H1 (cell line): ENCODE measurements around the gene FLNA. TPM values are rescaled to one million over a fixed set of nuclear protein-coding genes. Genes with fewer than 3 reads are reported as not detected.

Source experiments
- CTCF ChIA-PET: fragments of 300-600 bp; sonication (Branson Sonifier 250); formaldehyde crosslinking; loops from one replicate; lab custom pipeline; 2021; ENCODE audit not compliant: partially characterized antibody; lab: Charles Lee
- POLR2A ChIA-PET: fragments of 300-600 bp; sonication (Branson Sonifier 250); formaldehyde crosslinking; loops from one replicate; lab custom pipeline; 2021; ENCODE audit warnings: inconsistent platforms; ENCODE audit not compliant: partially characterized antibody; lab: Charles Lee
- DNase-seq, 2 experiments: peaks; one replicate each; pipeline versions ENCODE4 v3.0.0 to v3.0.0-alpha.2; 2010 to 2022; ENCODE audit warnings: low spot score in 2 of 2, low read depth in 1 of 2, mixed read lengths in 1 of 2
- FAIRE-seq: peaks from 2 replicates; lab custom pipeline; 2011; peaks lifted over from hg19 to GRCh38; lab: Jason Lieb, UNC
- H2AFZ ChIP-seq: 2 replicates; pipeline ENCODE4 v1.8.1; 2012; ENCODE audit warnings: low read length, inconsistent platforms
- H2AK5ac ChIP-seq: 2 replicates; pipeline ENCODE4 v1.6.1; 2013; ENCODE audit warnings: low read depth, low read length
- H2BK120ac ChIP-seq: replicated peaks from 2 replicates; pipeline ENCODE3; 2013; ENCODE audit warnings: low read depth, low read length, inconsistent platforms
- H2BK12ac ChIP-seq: 2 replicates; pipeline ENCODE4 v1.6.1; 2013; ENCODE audit warnings: low read depth, low read length
- H2BK15ac ChIP-seq: 2 replicates; pipeline ENCODE4 v1.6.1; 2013; ENCODE audit warnings: low read length
- H2BK20ac ChIP-seq: 2 replicates; pipeline ENCODE4 v1.6.1; 2013; ENCODE audit warnings: low read length
- H2BK5ac ChIP-seq: 2 replicates; pipeline ENCODE4 v1.6.1; 2013; ENCODE audit warnings: low read depth, low read length
- H3K14ac ChIP-seq: 2 replicates; pipeline ENCODE4 v1.6.1; 2013; ENCODE audit warnings: inconsistent platforms; ENCODE audit not compliant: insufficient read length
- H3K18ac ChIP-seq: 2 replicates; pipeline ENCODE4 v1.6.1; 2013; ENCODE audit warnings: low read length; ENCODE audit errors: extremely low read depth
- H3K23ac ChIP-seq: 2 replicates; pipeline ENCODE4 v1.6.1; 2013; ENCODE audit warnings: inconsistent platforms; ENCODE audit not compliant: insufficient read length
- H3K23me2 ChIP-seq: 2 replicates; pipeline ENCODE4 v1.6.1; 2013; ENCODE audit warnings: low read depth, low read length
- H3K27ac ChIP-seq: 2 replicates; pipeline ENCODE4 v1.6.1; 2011; ENCODE audit warnings: low read depth, low read length, inconsistent platforms
- H3K27me3 ChIP-seq, 4 experiments: replicated peaks in 1 of 4; 1 replicate in 1 of 4; 2 replicates in 3 of 4; pipeline versions ENCODE4 v1.6.1 to v1.8.1; 2011 to 2013; ENCODE audit warnings: low read length in 3 of 4, mild to moderate bottlenecking in 3 of 4, inconsistent platforms in 2 of 4, mixed read lengths in 2 of 4, moderate library complexity in 1 of 4; ENCODE audit not compliant: control insufficient read depth in 3 of 4, insufficient read depth in 3 of 4; ENCODE audit errors: extremely low read depth in 1 of 4
- H3K36me3 ChIP-seq, 4 experiments: 2 replicates each; pipeline versions ENCODE4 v1.6.1 to v1.8.1; 2011 to 2013; ENCODE audit warnings: mild to moderate bottlenecking in 4 of 4, low read length in 3 of 4, moderate library complexity in 2 of 4, control low read depth in 1 of 4, inconsistent platforms in 1 of 4; ENCODE audit not compliant: insufficient read depth in 4 of 4, control insufficient read depth in 2 of 4
- H3K4ac ChIP-seq: replicated peaks from 2 replicates; pipeline ENCODE3; 2013; ENCODE audit warnings: low read length, low read depth, mixed read lengths, inconsistent platforms; ENCODE audit not compliant: insufficient read length
- H3K4me1 ChIP-seq, 4 experiments: replicated peaks in 1 of 4; 1 replicate in 1 of 4; 2 replicates in 3 of 4; pipeline versions ENCODE4 v1.6.1 to v1.8.1; 2011 to 2013; ENCODE audit warnings: low read length in 3 of 4, inconsistent platforms in 2 of 4, mixed read lengths in 1 of 4; ENCODE audit not compliant: insufficient read depth in 4 of 4, control insufficient read depth in 3 of 4
- H3K4me2 ChIP-seq, 2 experiments: 2 replicates each; pipeline versions ENCODE4 v1.6.1 to v1.8.1; 2011 to 2013; ENCODE audit warnings: low read depth in 2 of 2, low read length in 2 of 2, control low read depth in 1 of 2, inconsistent platforms in 1 of 2, mild to moderate bottlenecking in 1 of 2; ENCODE audit not compliant: insufficient read depth in 1 of 2
- H3K4me3 ChIP-seq, 4 experiments: fragments of 200-600, 300-600 bp in 1 of 4; sonication (generic), shearing (Covaris generic), sonication (Bioruptor Twin) in 1 of 4; 2 replicates each; pipeline versions ENCODE4 v1.5.1 to v1.8.1; 2011 to 2016; ENCODE audit warnings: low read length in 4 of 4, low read depth in 3 of 4, control low read depth in 2 of 4, inconsistent platforms in 2 of 4, mild to moderate bottlenecking in 2 of 4, mixed read lengths in 1 of 4, moderate library complexity in 1 of 4; ENCODE audit not compliant: insufficient read depth in 2 of 4; ENCODE audit errors: extremely low read depth in 1 of 4
- H3K56ac ChIP-seq: replicated peaks from 2 replicates; pipeline ENCODE3; 2013; ENCODE audit warnings: low read depth, mild to moderate bottlenecking, mixed read lengths, low read length, inconsistent platforms; ENCODE audit not compliant: insufficient read length
- H3K79me1 ChIP-seq: 2 replicates; pipeline ENCODE4 v1.6.1; 2013; ENCODE audit warnings: low read depth, low read length, control low read depth
- H3K79me2 ChIP-seq, 2 experiments: 2 replicates each; pipeline versions ENCODE4 v1.6.1 to v1.8.1; 2012 to 2013; ENCODE audit warnings: low read length in 2 of 2, mild to moderate bottlenecking in 2 of 2, inconsistent platforms in 1 of 2; ENCODE audit not compliant: insufficient read depth in 2 of 2, control insufficient read depth in 1 of 2
- H3K9ac ChIP-seq, 4 experiments: replicated peaks in 1 of 4; 1 replicate in 1 of 4; 2 replicates in 3 of 4; pipeline versions ENCODE4 v1.6.1 to v1.8.1; 2011 to 2013; ENCODE audit warnings: low read depth in 3 of 4, low read length in 3 of 4, control low read depth in 2 of 4, mild to moderate bottlenecking in 2 of 4, moderate library complexity in 2 of 4, inconsistent platforms in 1 of 4; ENCODE audit errors: extremely low read depth in 1 of 4
- H3K9me3 ChIP-seq, 2 experiments: 2 replicates each; pipeline versions ENCODE4 v1.6.1 to v1.8.1; 2012 to 2013; ENCODE audit warnings: mild to moderate bottlenecking in 2 of 2, moderate library complexity in 2 of 2, control low read depth in 1 of 2, inconsistent platforms in 1 of 2, low read depth in 1 of 2, low read length in 1 of 2, mixed read lengths in 1 of 2; ENCODE audit not compliant: insufficient read depth in 2 of 2
- H4K20me1 ChIP-seq, 2 experiments: replicated peaks in 1 of 2; 2 replicates each; pipeline versions ENCODE3 to v1.8.1; 2011 to 2013; ENCODE audit warnings: inconsistent platforms in 2 of 2, low read length in 2 of 2, mild to moderate bottlenecking in 1 of 2; ENCODE audit not compliant: insufficient read depth in 2 of 2, control insufficient read depth in 1 of 2
- H4K5ac ChIP-seq: 2 replicates; pipeline ENCODE4 v1.6.1; 2013; ENCODE audit warnings: low read length, low read depth, mixed read lengths, inconsistent platforms; ENCODE audit not compliant: insufficient read length
- H4K8ac ChIP-seq: 2 replicates; pipeline ENCODE4 v1.8.0; 2013; ENCODE audit warnings: mild to moderate bottlenecking, moderate library complexity, low read length, inconsistent platforms; ENCODE audit not compliant: insufficient read depth; ENCODE audit errors: extremely low read depth
- H4K91ac ChIP-seq: replicated peaks from 2 replicates; pipeline ENCODE3; 2013; ENCODE audit warnings: low read length, mixed read lengths, inconsistent platforms; ENCODE audit not compliant: insufficient read length
- ASH2L ChIP-seq: fragments of 200-600, 300-600 bp; sonication (generic); IDR thresholded peaks from one replicate; pipeline ENCODE4 v1.7.1; 2017; ENCODE audit warnings: low read length
- CBX5 ChIP-seq: fragments of 300-800, 300-1000 bp; sonication (generic); IDR thresholded peaks from 2 replicates; pipeline ENCODE4 v1.7.1; 2016; ENCODE audit warnings: antibody characterized with exemption, low read length, low read depth
- CEBPB ChIP-seq: IDR thresholded peaks from 2 replicates; pipeline ENCODE4 v1.6.1; 2012; ENCODE audit warnings: low read depth, low read length
- CREB1 ChIP-seq: IDR thresholded peaks from 2 replicates; pipeline ENCODE4 v1.6.1; 2012; ENCODE audit warnings: inconsistent platforms
- CTBP2 ChIP-seq: IDR thresholded peaks from 2 replicates; pipeline ENCODE4 v1.7.0; 2011; ENCODE audit warnings: borderline replicate concordance, mild to moderate bottlenecking, moderate library complexity, mixed read lengths, low read length; ENCODE audit not compliant: insufficient read depth, insufficient read length
- EZH2 ChIP-seq: fragments of 200-600 bp; sonication (generic); IDR thresholded peaks from 2 replicates; pipeline ENCODE4 v1.7.1; 2012; ENCODE audit warnings: low read depth, mild to moderate bottlenecking, moderate library complexity, low read length, inconsistent platforms; ENCODE audit not compliant: severe bottlenecking
- HDAC2 ChIP-seq, 2 experiments: fragments of 300-600 bp in 1 of 2; sonication (generic) in 1 of 2; IDR thresholded peaks; 2 replicates each; pipeline ENCODE4 v1.6.1; 2011 to 2012; ENCODE audit warnings: low read depth in 2 of 2, low read length in 2 of 2, mild to moderate bottlenecking in 2 of 2, moderate library complexity in 2 of 2, borderline replicate concordance in 1 of 2, inconsistent platforms in 1 of 2
- KDM1A ChIP-seq: fragments of 200-600, 300-600 bp; sonication (generic); IDR thresholded peaks from 2 replicates; pipeline ENCODE4 v1.7.1; 2016; ENCODE audit warnings: mild to moderate bottlenecking, low read length, borderline replicate concordance
- MAX ChIP-seq: IDR thresholded peaks from 2 replicates; pipeline ENCODE4 v1.6.1; 2012; ENCODE audit warnings: inconsistent platforms
- NANOG ChIP-seq: IDR thresholded peaks from 2 replicates; pipeline ENCODE4 v1.6.1; 2011; ENCODE audit warnings: low read length, low read depth, mild to moderate bottlenecking, inconsistent platforms; ENCODE audit not compliant: insufficient read depth, poor library complexity, severe bottlenecking
- SIX5 ChIP-seq: IDR thresholded peaks from 2 replicates; pipeline ENCODE4 v1.6.1; 2011; ENCODE audit warnings: mild to moderate bottlenecking, low read depth, low read length
- SRF ChIP-seq: IDR thresholded peaks from 2 replicates; pipeline ENCODE4 v1.6.1; 2011; ENCODE audit warnings: mild to moderate bottlenecking, low read depth, low read length, moderate library complexity
- TEAD4 ChIP-seq: IDR thresholded peaks from 2 replicates; pipeline ENCODE4 v1.6.1; 2012; ENCODE audit warnings: low read depth, low read length, inconsistent platforms, mixed read lengths
- WGBS, 2 experiments: shearing (Covaris generic) in 1 of 2; methylation state at CpG; one replicate each; pipeline versions ENCODE4 v1.1.6 to v1.1.7; 2013 to 2015; ENCODE audit warnings: low lambda C conversion rate in 2 of 2, mixed read lengths in 2 of 2, inconsistent platforms in 1 of 2, low coverage in 1 of 2, missing lambda C conversion rate in 1 of 2; ENCODE audit not compliant: insufficient replicate concordance in 2 of 2, insufficient coverage in 1 of 2, insufficient read length in 1 of 2; ENCODE audit errors: extremely low coverage in 1 of 2, missing lambda C conversion rate in 1 of 2; 5-methylcytosine and 5-hydroxymethylcytosine counted together
- polyA plus RNA-seq, 7 experiments: library from polyadenylated mRNA; depleted of rRNA in 3 of 7; stranded (reverse) in 5 of 7; unstranded in 2 of 7; fragments of >200 nt in 5 of 7; fragments of 200-250 nt in 2 of 7; gene quantifications; 1 replicate in 5 of 7; 2 replicates in 1 of 7; 4 replicates in 1 of 7; pipeline versions ENCODE4 v1.2.1 to v1.2.3, GENCODE V29; 2011 to 2013; ENCODE audit warnings: missing spikeins in 2 of 7, mixed read lengths in 2 of 7
- total RNA-seq: library from RNA; stranded (reverse); fragmentation: NEBNext Ultra II Directional; extraction: Animal tissue kit (Norgen Biotek cat#: 25700); gene quantifications from 2 replicates; pipeline ENCODE4 v1.2.1, GENCODE V29; 2021

The FLNA gene
- total and polyA plus RNA-seq, 2 of the 8 experiments (the other 6 are each of a cell fraction or from before 2014, with no cell fraction given): 315 to 925 TPM

- no peak overlapping the region for H3K9ac ChIP-seq
- H3K23me2 ChIP-seq: peaks cover 5% of the 10 kb centered on the region; the same call in 1 of the 2 replicates
- no peak overlapping the region for H2BK5ac ChIP-seq
- H2BK120ac ChIP-seq: no peak overlapping the region
- H4K91ac ChIP-seq: no peak overlapping the region
- H3K9me3 ChIP-seq: no peaks in the 10 kb centered on the region
- no peak overlapping the region for H2BK20ac ChIP-seq
- H3K79me1 ChIP-seq: no peaks in the 10 kb centered on the region
- H2BK12ac ChIP-seq: no peak overlapping the region
- DNase-seq (no peak), FAIRE-seq (no peak)
- 50% methylated on average over 3 of the region's 5 CpGs; no CpG with 5 or more reads in 1 of the 2 experiments for WGBS, 2 experiments
- peaks cover 6 to 10% of the 10 kb centered on the region in 2 experiments for H4K20me1 ChIP-seq
- ChIA-PET POLR2A (interaction anchor here (0.7 to 5.7 kb wide), 9 partner anchors 10 to 144 kb away, joined by 3 to 96 read pairs (median 3); partner anchors contain the start of genes FAM3A and RPL10), CTCF (interaction anchor here (0.8 to 2.6 kb wide), 15 partner anchors 10 to 443 kb away, joined by 3 to 29 read pairs (median 4); partner anchors contain the start of genes DNASE1L1 and RPL10)
- no peak overlapping the region for H3K18ac ChIP-seq
- H3K56ac ChIP-seq: no peak overlapping the region
- H3K36me3 ChIP-seq: peaks cover 3 to 16% (median 7%) of the 10 kb centered on the region in 4 experiments
- H3K4ac ChIP-seq: no peak overlapping the region
- peak overlapping the region in 1 of 4 experiments; percentile 96; a peak in 1 of 8 replicates for H3K4me3 ChIP-seq
- H2BK15ac ChIP-seq: no peak overlapping the region
- no peak overlapping the region for H4K5ac ChIP-seq
- H3K79me2 ChIP-seq: peaks cover 8 to 33% of the 10 kb centered on the region in 2 experiments; a peak in 3 of 4 replicates
- no peak overlapping the region for H3K23ac ChIP-seq
- H3K27me3 ChIP-seq: peaks cover 0 to 3% (median 0%) of the 10 kb centered on the region in 4 experiments; a peak in 2 of 7 replicates
- H3K4me1 ChIP-seq: peaks cover 0 to 18% (median 11%) of the 10 kb centered on the region in 4 experiments; a peak in 6 of 7 replicates
- H3K27ac ChIP-seq: no peak overlapping the region
- no peak overlapping the region for H3K14ac ChIP-seq
- peak overlapping the region in 1 of 2 experiments; percentile 68; a peak in 1 of 4 replicates for H3K4me2 ChIP-seq
- no peak overlapping the region for H2AFZ ChIP-seq
- H2AK5ac ChIP-seq: no peak overlapping the region
- H4K8ac ChIP-seq: no peak overlapping the region
- TF ChIP-seq TEAD4 (no peak), EZH2 (no peak), CREB1 (no peak), SIX5 (no peak), CTBP2 (no peak), MAX (0 out of 2 replicates have a peak, but pooled peaks have one; percentile 25), SRF (peak; percentile 52), HDAC2 (IDR thresholded peaks at IDR 0.05; ENCODE audit: borderline replicate concordance in 1 of 2, low read depth in 2 of 2, low read length in 2 of 2) (no peak), NANOG (no peak), ASH2L (no peak), CEBPB (no peak), KDM1A (no peak), CBX5 (no peak)
Observed at GRCh38 chrX:154372612-154373022, 1.8 kb downstream of the FLNA start.
